K562 (cell line): Measurements from ENCODE around the gene C1QTNF12. TPM values are rescaled to one million over a fixed set of nuclear protein-coding genes. Genes with fewer than 3 reads are reported as not detected.

Source experiments
- FOXA3 ChIP-seq, 2 experiments: fragments of 450-650 bp in 1 of 2; sonication (generic) in 1 of 2; formaldehyde crosslinking; IDR thresholded peaks in 1 of 2; conservative IDR thresholded peaks in 1 of 2; 2 replicates each; pipeline versions ENCODE4 v1.4.0 to v1.8.0; 2020 to 2022; ENCODE audit warnings: mild to moderate bottlenecking in 2 of 2, missing genetic modification reagents in 1 of 2
- POLR2G ChIP-seq: fragments of 200-400 bp; formaldehyde crosslinking; IDR thresholded peaks from 2 replicates; pipeline ENCODE4 v1.6.1; 2017; ENCODE audit warnings: low read depth, mild to moderate bottlenecking, antibody characterized with exemption, low read length, moderate library complexity
- RBFOX2 ChIP-seq: fragments of 200-400 bp; formaldehyde crosslinking; IDR thresholded peaks from 2 replicates; pipeline ENCODE4 v1.6.1; 2017; ENCODE audit warnings: low read depth, mild to moderate bottlenecking, low read length, moderate library complexity
- TAF15 ChIP-seq: fragments of 200-400 bp; formaldehyde crosslinking; IDR thresholded peaks from 2 replicates; pipeline ENCODE4 v1.6.1; 2017; ENCODE audit warnings: mild to moderate bottlenecking, low read depth, low read length, moderate library complexity
- ZNF592 ChIP-seq: fragments of 450-650 bp; IDR thresholded peaks from 2 replicates; pipeline ENCODE4 v1.6.1; 2017; ENCODE audit warnings: antibody characterized with exemption, mild to moderate bottlenecking
- polyA plus RNA-seq, 8 experiments: library from polyadenylated mRNA; depleted of rRNA in 4 of 8; stranded (reverse) in 5 of 8; unstranded in 3 of 8; fragments of >200 nt; fragmentation: Nextera tagmentation in 2 of 8; fragmentation: Illumina TruSeq in 1 of 8; extraction: Ambion mirVana in 2 of 8; extraction: Trizol in 1 of 8; gene quantifications; 2 replicates each; pipeline versions ENCODE4 v1.2.1 to v1.2.3, GENCODE V29; 2011 to 2014; ENCODE audit warnings: inconsistent platforms in 1 of 8, missing spikeins in 1 of 8
- total RNA-seq, 7 experiments: library from RNA; depleted of rRNA in 6 of 7; stranded (reverse); fragments of >200 nt in 6 of 7; fragmentation: Illumina TruSeq in 2 of 7; extraction: Trizol in 2 of 7; gene quantifications; 2 replicates each; pipeline versions ENCODE4 v1.2.1 to v1.2.3, GENCODE V29; 2011 to 2021; ENCODE audit warnings: low replicate concordance in 1 of 7

C1QTNF12 gene
- total and polyA plus RNA-seq, 9 of the 15 experiments (the other 6 are each of a cell fraction or from before 2014, with no cell fraction given), result 0.11 to 4.3 (median 0.93) TPM; not detected in 3

GRCh38 chr1:1229770-1230169, 16.8 kb downstream of the C1QTNF12 start (continued):
- TF ChIP-seq ZNF592 (no peak), FOXA3 (CRISPR knock-in tag; conservative IDR thresholded peaks at IDR 0.05 in 1 of 2, IDR thresholded peaks at IDR 0.05 in 1 of 2) (0 out of 4 replicates have a peak, but pooled peaks of 1 of the 2 experiments have one; percentile 26), TAF15 (no peak), RBFOX2 (peak; percentile 66), POLR2G (peak; percentile 51; the same call in 1 of the 2 replicates)
